ENCODE results near the gene COL8A2.

COL8A2 gene

GRCh38 chr1:36109041-36109679 lies 15.9 kb downstream of the COL8A2 start:
- no peak for TF ChIP-seq POLR2AphosphoS5 (IDR thresholded peaks at IDR 0.05; ENCODE audit: low read depth)
- TF ChIP-seq CTCF (IDR thresholded peaks at IDR 0.05; ENCODE audit: insufficient read depth, low read length), result no peak
- TF ChIP-seq GABPA (IDR thresholded peaks at IDR 0.05; ENCODE audit: low read depth), result no peak
- no peak for TF ChIP-seq SPI1 (IDR thresholded peaks at IDR 0.05; ENCODE audit: borderline replicate concordance, low read depth)
- TF ChIP-seq REST (IDR thresholded peaks at IDR 0.05; ENCODE audit: insufficient replicate concordance, low read depth), result no peak
- Histone ChIP-seq H3K4me3 (replicated peaks; ENCODE audit: insufficient read depth, low read length) (no peak overlapping the region), H3K27me3 (ENCODE audit: insufficient read depth, poor library complexity, severe bottlenecking) (no peaks in the 10 kb centered on the region), H3K27ac (replicated peaks) (peak overlapping the region; percentile 27)
- DNase-seq (ENCODE audit: low read depth in 1 of 2, low spot score in 1 of 2), result peak in 1 of 2 experiments; percentile 31

GRCh38 chr1:36108314-36108713 lies 16.7 kb downstream of the COL8A2 start:
- H3K4me3 ChIP-seq (replicated peaks; ENCODE audit: insufficient read depth, low read length), result no peak overlapping the region
- no peak overlapping the region for H3K27ac ChIP-seq (replicated peaks)
- no peaks in the 10 kb centered on the region for H3K27me3 ChIP-seq (ENCODE audit: insufficient read depth, poor library complexity, severe bottlenecking)
- no peak for DNase-seq (ENCODE audit: low read depth in 1 of 2, low spot score in 1 of 2)
- TF ChIP-seq SPI1 (IDR thresholded peaks at IDR 0.05; ENCODE audit: borderline replicate concordance, low read depth) (no peak), CTCF (IDR thresholded peaks at IDR 0.05; ENCODE audit: insufficient read depth, low read length) (no peak), REST (IDR thresholded peaks at IDR 0.05; ENCODE audit: insufficient replicate concordance, low read depth) (no peak), GABPA (IDR thresholded peaks at IDR 0.05; ENCODE audit: low read depth) (no peak), POLR2AphosphoS5 (IDR thresholded peaks at IDR 0.05; ENCODE audit: low read depth) (no peak)

- Histone ChIP-seq H3K27ac (replicated peaks) (no peak overlapping the region), H3K4me3 (replicated peaks; ENCODE audit: insufficient read depth, low read length) (no peak overlapping the region), H3K27me3 (ENCODE audit: insufficient read depth, poor library complexity, severe bottlenecking) (no peaks in the 10 kb centered on the region)
- DNase-seq (ENCODE audit: low read depth in 1 of 2, low spot score in 1 of 2), result no peak
- TF ChIP-seq SPI1 (IDR thresholded peaks at IDR 0.05; ENCODE audit: borderline replicate concordance, low read depth), result no peak
- TF ChIP-seq CTCF (IDR thresholded peaks at IDR 0.05; ENCODE audit: insufficient read depth, low read length), result no peak
- TF ChIP-seq GABPA (IDR thresholded peaks at IDR 0.05; ENCODE audit: low read depth), result no peak
- TF ChIP-seq REST (IDR thresholded peaks at IDR 0.05; ENCODE audit: insufficient replicate concordance, low read depth), result no peak
- TF ChIP-seq POLR2AphosphoS5 (IDR thresholded peaks at IDR 0.05; ENCODE audit: low read depth), result no peak
These were observed 17.6 kb downstream of the COL8A2 start for GRCh38 chr1:36107394-36107793.
